HepG2 (cell line): ENCODE results near the gene OR11L1.

Experiments
- ATF3 ChIP-seq: sonication (generic); formaldehyde crosslinking; IDR thresholded peaks from 2 replicates; pipeline ENCODE4 v1.4.0; 2020; ENCODE audit warnings: missing genetic modification reagents
- CTCF ChIP-seq: sonication (generic); formaldehyde crosslinking; IDR thresholded peaks from 2 replicates; pipeline ENCODE4 v1.5.0; 2020; ENCODE audit warnings: mild to moderate bottlenecking, missing genetic modification reagents, moderate library complexity
- DMTF1 ChIP-seq: sonication (generic); formaldehyde crosslinking; IDR thresholded peaks from 2 replicates; pipeline ENCODE4 v1.4.0; 2020; ENCODE audit warnings: mild to moderate bottlenecking, missing genetic modification reagents
- ELF4 ChIP-seq: sonication (generic); formaldehyde crosslinking; IDR thresholded peaks from 2 replicates; pipeline ENCODE4 v1.5.0; 2020; ENCODE audit warnings: missing genetic modification reagents, mild to moderate bottlenecking, moderate library complexity, borderline replicate concordance
- NFIC ChIP-seq: IDR thresholded peaks from 2 replicates; pipeline ENCODE4 v1.6.1; 2012; ENCODE audit warnings: mild to moderate bottlenecking, low read length, inconsistent platforms
- NR2F6 ChIP-seq, 2 experiments: IDR thresholded peaks; 2 replicates each; pipeline ENCODE4 v1.6.1; 2016; ENCODE audit warnings: antibody characterized with exemption in 1 of 2, mild to moderate bottlenecking in 1 of 2
- ZBTB37 ChIP-seq: sonication (generic); formaldehyde crosslinking; IDR thresholded peaks from 2 replicates; pipeline ENCODE4 v1.4.0; 2020; ENCODE audit warnings: mild to moderate bottlenecking, missing genetic modification reagents
- ZEB1 ChIP-seq: IDR thresholded peaks from 2 replicates; pipeline ENCODE4 v1.6.1; 2012; ENCODE audit warnings: mild to moderate bottlenecking, low read depth, inconsistent platforms; ENCODE audit not compliant: insufficient replicate concordance
- ZFP1 ChIP-seq: IDR thresholded peaks from 2 replicates; pipeline ENCODE4 v1.6.1; 2016
- ZNF18 ChIP-seq: sonication (generic); formaldehyde crosslinking; IDR thresholded peaks from 2 replicates; pipeline ENCODE4 v1.8.0; 2022; ENCODE audit warnings: mild to moderate bottlenecking, missing genetic modification reagents; ENCODE audit not compliant: insufficient replicate concordance
- ZNF337 ChIP-seq: sonication (generic); formaldehyde crosslinking; IDR thresholded peaks from 2 replicates; pipeline ENCODE4 v1.5.1; 2020; ENCODE audit warnings: missing genetic modification reagents, low read depth, mild to moderate bottlenecking, borderline replicate concordance
- TF ChIP-seq, protein P1 (sequence below): IDR thresholded peaks from 2 replicates; pipeline ENCODE4 v1.6.1; 2012; ENCODE audit warnings: low read length, improper control_type of control experiment

DNA sequence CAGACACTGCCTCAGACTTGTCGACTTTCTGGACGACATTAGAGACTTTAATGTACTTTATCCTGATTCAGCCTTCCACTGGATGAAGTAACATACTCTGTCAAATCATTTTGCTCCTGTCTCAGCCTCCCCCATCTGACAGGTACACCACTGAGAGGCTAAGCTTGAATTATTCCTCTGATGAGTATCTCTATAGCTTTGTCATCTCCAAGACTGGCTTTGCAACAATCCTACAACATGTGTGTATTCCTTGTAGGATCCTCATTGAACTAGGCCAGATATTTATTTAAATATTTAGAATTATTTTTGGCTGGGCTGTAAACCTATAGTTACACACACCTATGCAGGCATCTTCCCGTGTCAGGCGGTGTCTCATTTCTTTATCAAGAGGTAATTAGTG, 14.2 kb upstream of the OR11L1 start:
- TF ChIP-seq ELF4 (CRISPR knock-in tag) (no peak), ZFP1 (CRISPR knock-in tag) (no peak), ZNF18 (no peak), NR2F6 (IDR thresholded peaks at IDR 0.05) (no peak), NR2F6 (CRISPR knock-in tag; IDR thresholded peaks at IDR 0.05) (no peak), DMTF1 (no peak), NFIC (no peak), ZBTB37 (no peak), ZEB1 (no peak), ATF3 (no peak), ZNF337 (CRISPR knock-in tag) (no peak), CTCF (no peak)
- TF ChIP-seq, protein P1, sequence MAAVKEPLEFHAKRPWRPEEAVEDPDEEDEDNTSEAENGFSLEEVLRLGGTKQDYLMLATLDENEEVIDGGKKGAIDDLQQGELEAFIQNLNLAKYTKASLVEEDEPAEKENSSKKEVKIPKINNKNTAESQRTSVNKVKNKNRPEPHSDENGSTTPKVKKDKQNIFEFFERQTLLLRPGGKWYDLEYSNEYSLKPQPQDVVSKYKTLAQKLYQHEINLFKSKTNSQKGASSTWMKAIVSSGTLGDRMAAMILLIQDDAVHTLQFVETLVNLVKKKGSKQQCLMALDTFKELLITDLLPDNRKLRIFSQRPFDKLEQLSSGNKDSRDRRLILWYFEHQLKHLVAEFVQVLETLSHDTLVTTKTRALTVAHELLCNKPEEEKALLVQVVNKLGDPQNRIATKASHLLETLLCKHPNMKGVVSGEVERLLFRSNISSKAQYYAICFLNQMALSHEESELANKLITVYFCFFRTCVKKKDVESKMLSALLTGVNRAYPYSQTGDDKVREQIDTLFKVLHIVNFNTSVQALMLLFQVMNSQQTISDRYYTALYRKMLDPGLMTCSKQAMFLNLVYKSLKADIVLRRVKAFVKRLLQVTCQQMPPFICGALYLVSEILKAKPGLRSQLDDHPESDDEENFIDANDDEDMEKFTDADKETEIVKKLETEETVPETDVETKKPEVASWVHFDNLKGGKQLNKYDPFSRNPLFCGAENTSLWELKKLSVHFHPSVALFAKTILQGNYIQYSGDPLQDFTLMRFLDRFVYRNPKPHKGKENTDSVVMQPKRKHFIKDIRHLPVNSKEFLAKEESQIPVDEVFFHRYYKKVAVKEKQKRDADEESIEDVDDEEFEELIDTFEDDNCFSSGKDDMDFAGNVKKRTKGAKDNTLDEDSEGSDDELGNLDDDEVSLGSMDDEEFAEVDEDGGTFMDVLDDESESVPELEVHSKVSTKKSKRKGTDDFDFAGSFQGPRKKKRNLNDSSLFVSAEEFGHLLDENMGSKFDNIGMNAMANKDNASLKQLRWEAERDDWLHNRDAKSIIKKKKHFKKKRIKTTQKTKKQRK: no peak
